ENCODE measurements around the gene SYPL1.
A peak's percentile ranks its signal among the peaks of the same experiment; 100 is the strongest.

SYPL1 gene

GRCh38 chr7:106114716-106115383 is 2.7 kb upstream of the SYPL1 start:
- ATAC-seq (replicated peaks) (no peak), DNase-seq (no peak)
- H3K36me3 Mint-ChIP-seq (ENCODE audit: insufficient read depth), result peaks cover 18% of the 10 kb centered on the region
- no peak overlapping the region for H3K4me3 Mint-ChIP-seq
- H3K4me1 Mint-ChIP-seq (ENCODE audit: low read depth in 2 of 2), result peaks cover 8 to 21% of the 10 kb centered on the region in 2 donors
- no peaks in the 10 kb centered on the region for H3K27me3 Mint-ChIP-seq
- H3K9me3 Mint-ChIP-seq, result no peaks in the 10 kb centered on the region
- H3K27ac Mint-ChIP-seq, result no peak overlapping the region

- no peaks in the 10 kb centered on the region for H3K9me3 Mint-ChIP-seq
- peak overlapping the region; percentile 93 to 94 for H3K27ac Mint-ChIP-seq
- peak overlapping the region; percentile 84 to 91 for H3K4me3 Mint-ChIP-seq
- H3K27me3 Mint-ChIP-seq, result no peaks in the 10 kb centered on the region
- ATAC-seq (replicated peaks) (no peak), DNase-seq (no peak)
- peaks cover 18% of the 10 kb centered on the region for H3K36me3 Mint-ChIP-seq (ENCODE audit: insufficient read depth)
- H3K4me1 Mint-ChIP-seq (ENCODE audit: low read depth in 2 of 2), result peaks cover 18 to 38% of the 10 kb centered on the region in 2 donors
Observed at GRCh38 chr7:106112972-106113421, 885 bp upstream of the SYPL1 start.

- ATAC-seq (replicated peaks) (peak; percentile 38), DNase-seq (no peak)
- Mint-ChIP-seq H3K4me3 (peak overlapping the region; percentile 84 to 91), H3K9me3 (no peaks in the 10 kb centered on the region), H3K36me3 (ENCODE audit: insufficient read depth) (peaks cover 24% of the 10 kb centered on the region), H3K4me1 (ENCODE audit: low read depth in 2 of 2) (peaks cover 18 to 38% of the 10 kb centered on the region in 2 donors), H3K27me3 (no peaks in the 10 kb centered on the region), H3K27ac (peak overlapping the region; percentile 93 to 94)
Observed at GRCh38 chr7:106111655-106112117, 426 bp downstream of the SYPL1 start.

GRCh38 chr7:106110885-106111654 is 1.0 kb downstream of the SYPL1 start:
- Mint-ChIP-seq H3K4me3 (peak overlapping the region; percentile 84 to 91), H3K4me1 (ENCODE audit: low read depth in 2 of 2) (peaks cover 20 to 43% of the 10 kb centered on the region in 2 donors), H3K9me3 (no peaks in the 10 kb centered on the region), H3K27ac (peak overlapping the region; percentile 93 to 94), H3K36me3 (ENCODE audit: insufficient read depth) (peaks cover 28% of the 10 kb centered on the region), H3K27me3 (no peaks in the 10 kb centered on the region)
- DNase-seq (no peak), ATAC-seq (replicated peaks) (no peak)

GRCh38 chr7:106110238-106110560 is 1.9 kb downstream of the SYPL1 start:
- Mint-ChIP-seq H3K36me3 (ENCODE audit: insufficient read depth) (peaks cover 31% of the 10 kb centered on the region), H3K9me3 (no peaks in the 10 kb centered on the region), H3K27ac (peak overlapping the region in 1 of 2 donors; percentile 62), H3K27me3 (no peaks in the 10 kb centered on the region), H3K4me1 (ENCODE audit: low read depth in 2 of 2) (peaks cover 22 to 51% of the 10 kb centered on the region in 2 donors), H3K4me3 (peak overlapping the region; percentile 84 to 91)
- DNase-seq, result no peak
- no peak for ATAC-seq (replicated peaks)

- H3K4me3 Mint-ChIP-seq, result peak overlapping the region; percentile 84 to 91
- no peaks in the 10 kb centered on the region for H3K27me3 Mint-ChIP-seq
- H3K36me3 Mint-ChIP-seq (ENCODE audit: insufficient read depth), result peaks cover 31% of the 10 kb centered on the region
- no peak for ATAC-seq (replicated peaks)
- H3K4me1 Mint-ChIP-seq (ENCODE audit: low read depth in 2 of 2), result peaks cover 27 to 55% of the 10 kb centered on the region in 2 donors
- DNase-seq, result no peak
- no peaks in the 10 kb centered on the region for H3K9me3 Mint-ChIP-seq
- H3K27ac Mint-ChIP-seq, result peak overlapping the region in 1 of 2 donors; percentile 62
Observed at GRCh38 chr7:106109521-106110237, 2.4 kb downstream of the SYPL1 start.

GRCh38 chr7:106108991-106109390 is 3.1 kb downstream of the SYPL1 start:
- no peak overlapping the region for H3K27ac Mint-ChIP-seq
- DNase-seq (no peak), ATAC-seq (replicated peaks) (no peak)
- peaks cover 27 to 56% of the 10 kb centered on the region in 2 donors for H3K4me1 Mint-ChIP-seq (ENCODE audit: low read depth in 2 of 2)
- no peaks in the 10 kb centered on the region for H3K9me3 Mint-ChIP-seq
- H3K4me3 Mint-ChIP-seq, result no peak overlapping the region
- H3K27me3 Mint-ChIP-seq, result no peaks in the 10 kb centered on the region
- H3K36me3 Mint-ChIP-seq (ENCODE audit: insufficient read depth), result peaks cover 31% of the 10 kb centered on the region

GRCh38 chr7:106104721-106105260 is 7.3 kb downstream of the SYPL1 start:
- Mint-ChIP-seq H3K27me3 (no peaks in the 10 kb centered on the region), H3K36me3 (ENCODE audit: insufficient read depth) (peaks cover 13% of the 10 kb centered on the region), H3K27ac (no peak overlapping the region), H3K4me3 (no peak overlapping the region), H3K9me3 (no peaks in the 10 kb centered on the region), H3K4me1 (ENCODE audit: low read depth in 2 of 2) (peaks cover 32 to 69% of the 10 kb centered on the region in 2 donors)
- ATAC-seq (replicated peaks) (no peak), DNase-seq (no peak)

- Mint-ChIP-seq H3K4me3 (no peak overlapping the region), H3K36me3 (ENCODE audit: insufficient read depth) (peaks cover 13% of the 10 kb centered on the region), H3K27ac (no peak overlapping the region), H3K9me3 (no peaks in the 10 kb centered on the region), H3K27me3 (no peaks in the 10 kb centered on the region), H3K4me1 (ENCODE audit: low read depth in 2 of 2) (peaks cover 22 to 56% of the 10 kb centered on the region in 2 donors)
- no peak for DNase-seq
- ATAC-seq (replicated peaks), result no peak
Observed at GRCh38 chr7:106102387-106102966, 9.6 kb downstream of the SYPL1 start.

- DNase-seq (no peak), ATAC-seq (replicated peaks) (no peak)
- no peak overlapping the region for H3K27ac Mint-ChIP-seq
- no peaks in the 10 kb centered on the region for H3K27me3 Mint-ChIP-seq
- H3K36me3 Mint-ChIP-seq (ENCODE audit: insufficient read depth), result peaks cover 10% of the 10 kb centered on the region
- no peak overlapping the region for H3K4me3 Mint-ChIP-seq
- peaks cover 22 to 56% of the 10 kb centered on the region in 2 donors for H3K4me1 Mint-ChIP-seq (ENCODE audit: low read depth in 2 of 2)
- H3K9me3 Mint-ChIP-seq, result no peaks in the 10 kb centered on the region
Observed at GRCh38 chr7:106101726-106102125, 10.4 kb downstream of the SYPL1 start.

GRCh38 chr7:106100863-106101629 is 11.1 kb downstream of the SYPL1 start:
- Mint-ChIP-seq H3K27ac (peak overlapping the region in 1 of 2 donors; percentile 3), H3K27me3 (no peaks in the 10 kb centered on the region), H3K4me1 (ENCODE audit: low read depth in 2 of 2) (peaks cover 20 to 51% of the 10 kb centered on the region in 2 donors), H3K36me3 (ENCODE audit: insufficient read depth) (peaks cover 10% of the 10 kb centered on the region), H3K9me3 (no peaks in the 10 kb centered on the region), H3K4me3 (no peak overlapping the region)
- DNase-seq (no peak), ATAC-seq (replicated peaks) (no peak)

- no peaks in the 10 kb centered on the region for H3K9me3 Mint-ChIP-seq
- no peaks in the 10 kb centered on the region for H3K27me3 Mint-ChIP-seq
- DNase-seq (no peak), ATAC-seq (replicated peaks) (no peak)
- H3K27ac Mint-ChIP-seq, result peak overlapping the region in 1 of 2 donors; percentile 13
- H3K36me3 Mint-ChIP-seq (ENCODE audit: insufficient read depth), result peaks cover 17% of the 10 kb centered on the region
- peaks cover 14 to 40% of the 10 kb centered on the region in 2 donors for H3K4me1 Mint-ChIP-seq (ENCODE audit: low read depth in 2 of 2)
- no peak overlapping the region for H3K4me3 Mint-ChIP-seq
Observed at GRCh38 chr7:106099539-106099938, 12.6 kb downstream of the SYPL1 start.
